GM12891 (cell line): Measurements from ENCODE around the gene RPN2.

ENCODE experiments used
- POLR2A ChIP-seq: IDR thresholded peaks from 2 replicates; pipeline ENCODE4 v1.6.1; 2011; ENCODE audit warnings: low read depth, low read length, control low read depth
- POLR2AphosphoS5 ChIP-seq: IDR thresholded peaks from 2 replicates; pipeline ENCODE4 v1.6.1; 2011; ENCODE audit warnings: low read depth, low read length, control low read depth
- TAF1 ChIP-seq: IDR thresholded peaks from 2 replicates; pipeline ENCODE4 v1.6.1; 2011; ENCODE audit warnings: low read depth, low read length, control low read depth

- TF ChIP-seq POLR2A (no peak), POLR2AphosphoS5 (no peak), TAF1 (no peak)
Measured at GRCh38 chr20:37254114-37254878, 75.2 kb downstream of the RPN2 start.
